Activated CD8-positive, alpha-beta memory T cell treated with anti-CD3 and anti-CD28 coated beads for 4 hours (primary cell): ENCODE data around the gene PRKD2.
A peak's percentile ranks its signal among the peaks of the same experiment; 100 is the strongest.
"Not testable (repeated sequence)": the region's sequence is repeated elsewhere in the genome, so short reads cannot be mapped to it uniquely, and the experiment has no call there.

ENCODE experiments used
- DNase-seq, 2 donors: peaks; one replicate each; pipeline ENCODE4 v3.0.0-alpha.2; 2020; ENCODE audit warnings: low read depth in 2 of 2

The PRKD2 gene

DNA sequence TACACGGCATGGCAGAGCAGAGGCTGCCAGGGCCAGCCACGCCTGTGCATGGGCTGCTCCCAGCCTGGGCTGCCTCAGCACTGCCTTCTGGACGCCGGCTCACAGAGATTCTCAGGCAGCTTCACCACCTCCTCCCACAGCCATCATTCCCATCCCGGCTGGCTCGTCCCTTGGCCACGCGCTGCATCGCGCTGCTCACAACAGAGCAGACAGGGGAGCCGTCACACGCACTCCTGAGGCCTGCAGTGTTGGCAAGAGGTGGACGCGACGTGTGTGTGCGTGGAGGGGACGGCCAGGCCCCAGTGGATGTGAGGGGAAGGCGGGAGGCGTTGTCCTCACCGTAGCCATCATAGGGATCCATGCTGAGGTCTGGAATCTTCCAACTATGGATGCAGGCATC lies 7.6 kb upstream of the PRKD2 start:
- DNase-seq: no peak

DNA sequence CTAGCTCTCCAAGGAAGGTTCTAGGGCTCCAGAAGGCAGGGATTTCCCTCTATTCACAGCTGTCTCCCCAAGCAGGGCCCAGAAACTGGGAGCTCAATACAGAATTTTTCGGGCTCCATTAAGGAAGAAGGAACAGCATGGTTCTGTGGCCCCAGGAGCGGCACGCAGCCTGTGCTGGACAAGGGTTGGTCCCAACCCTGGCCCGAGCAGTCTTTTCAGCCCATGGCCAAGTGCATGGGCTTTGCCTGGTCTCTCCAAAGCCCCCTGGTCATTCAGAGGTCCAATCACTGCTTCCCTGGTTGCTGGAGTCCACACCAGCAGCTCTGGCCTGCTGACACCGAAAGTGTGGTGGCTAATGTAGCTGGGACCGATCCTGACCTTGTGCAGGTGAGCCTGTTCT lies 6.6 kb upstream of the PRKD2 start:
- DNase-seq: no peak

DNA sequence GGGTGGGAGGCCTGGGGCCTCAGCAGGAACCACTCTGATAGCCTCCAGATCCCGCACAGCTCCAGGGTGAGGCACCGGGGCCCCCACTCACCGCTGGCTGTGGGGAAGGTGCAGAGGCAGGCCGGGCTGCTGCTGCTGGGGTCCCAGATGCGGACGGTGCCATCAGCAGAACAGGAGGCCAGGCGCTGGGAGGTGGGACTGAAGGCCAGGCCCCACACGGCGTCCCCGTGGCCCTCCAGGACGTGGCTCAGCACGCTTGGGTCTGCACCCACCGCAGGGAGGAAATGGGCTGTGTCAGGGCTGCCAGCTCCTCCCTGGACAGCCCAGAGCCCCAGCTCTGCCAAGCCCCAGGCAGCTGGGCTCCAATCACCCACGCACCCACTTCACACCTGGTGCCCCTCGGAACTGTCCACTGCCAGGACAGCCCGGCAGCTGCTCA lies 6.1 kb upstream of the PRKD2 start:
- DNase-seq: no peak

DNA sequence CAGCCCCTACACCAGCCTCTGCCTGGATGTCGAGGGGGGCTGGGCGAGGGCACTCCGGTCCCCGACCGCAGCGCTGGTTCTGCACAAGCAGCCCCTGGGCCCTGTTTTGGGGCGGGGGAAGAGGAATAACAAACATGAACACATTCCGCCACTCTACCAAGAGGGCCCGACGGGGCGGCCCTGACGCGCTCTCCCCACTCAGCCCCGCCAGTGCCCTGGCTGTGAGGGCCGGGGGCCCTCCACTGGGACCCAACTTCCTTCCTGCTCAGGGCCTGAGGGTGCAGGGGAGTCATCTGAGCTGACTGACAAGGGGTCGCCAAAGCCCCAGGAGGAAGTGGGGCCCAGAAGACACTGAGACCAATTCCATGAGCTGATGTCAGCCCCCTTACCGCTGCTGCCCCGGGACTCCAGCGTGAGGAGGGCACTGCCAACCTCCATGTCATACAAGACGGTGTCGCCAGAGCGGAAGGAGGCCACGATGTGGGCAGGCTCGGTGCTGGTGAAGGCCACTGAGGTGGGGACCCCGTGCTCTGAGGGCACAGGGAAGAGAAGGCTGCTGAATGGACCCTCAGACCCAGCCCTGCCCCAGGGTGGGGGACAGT lies 5.6 kb upstream of the PRKD2 start:
- DNase-seq: no peak

DNA sequence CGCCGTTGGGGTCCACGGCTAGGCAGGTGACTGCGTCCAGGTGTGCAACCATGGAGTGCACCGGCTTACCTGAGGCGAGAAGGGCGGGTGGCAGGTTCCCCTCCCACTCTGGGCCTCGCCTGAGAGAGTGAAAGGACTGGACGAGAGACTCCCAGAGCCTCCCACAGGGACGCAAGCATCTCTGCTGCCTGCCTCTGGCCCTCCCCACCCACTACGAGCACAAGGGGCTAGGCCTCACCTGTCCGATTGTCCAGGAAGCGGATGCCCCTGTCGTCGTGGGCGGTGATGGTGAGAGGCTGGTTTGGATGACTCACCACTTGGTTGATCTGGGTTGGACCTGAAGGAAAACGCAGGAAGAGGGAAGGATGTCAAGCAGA lies 5.1 kb upstream of the PRKD2 start:
- no peak for DNase-seq

DNA sequence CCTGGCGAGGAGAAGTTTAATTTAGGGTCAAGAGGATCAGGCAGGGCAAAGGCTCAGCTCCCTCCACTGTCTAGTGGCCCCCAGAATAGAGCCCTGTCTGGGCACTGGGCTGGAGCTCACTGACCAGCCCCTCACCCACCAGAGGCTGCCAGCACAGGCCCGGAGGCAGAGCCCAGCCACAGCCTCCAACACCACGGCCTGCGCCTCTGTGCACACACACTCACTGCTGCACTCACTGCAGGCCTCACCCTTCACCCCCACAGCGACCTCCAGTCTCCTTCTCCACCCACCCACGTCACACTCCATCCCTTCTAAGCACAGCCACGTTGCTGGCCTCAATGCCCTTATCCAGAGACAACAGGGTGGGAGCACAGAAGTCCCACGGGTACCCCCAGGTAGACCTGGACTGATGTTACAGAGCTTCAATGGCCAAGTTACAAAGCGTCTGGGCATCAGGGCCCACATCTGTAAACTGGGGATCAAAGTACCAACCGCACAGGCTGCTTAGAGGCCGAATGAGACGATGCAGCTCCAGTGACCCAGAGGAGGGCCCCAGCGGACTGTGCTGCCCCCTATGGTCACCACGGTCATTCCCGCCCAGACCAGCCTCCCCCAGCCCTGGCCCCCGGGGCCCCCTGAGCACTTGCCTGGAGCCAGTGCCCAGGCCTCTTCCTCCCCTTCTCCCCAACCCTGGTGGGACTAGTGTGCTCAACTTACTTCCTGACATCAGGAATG lies 4.5 kb upstream of the PRKD2 start:
- no peak for DNase-seq

DNA sequence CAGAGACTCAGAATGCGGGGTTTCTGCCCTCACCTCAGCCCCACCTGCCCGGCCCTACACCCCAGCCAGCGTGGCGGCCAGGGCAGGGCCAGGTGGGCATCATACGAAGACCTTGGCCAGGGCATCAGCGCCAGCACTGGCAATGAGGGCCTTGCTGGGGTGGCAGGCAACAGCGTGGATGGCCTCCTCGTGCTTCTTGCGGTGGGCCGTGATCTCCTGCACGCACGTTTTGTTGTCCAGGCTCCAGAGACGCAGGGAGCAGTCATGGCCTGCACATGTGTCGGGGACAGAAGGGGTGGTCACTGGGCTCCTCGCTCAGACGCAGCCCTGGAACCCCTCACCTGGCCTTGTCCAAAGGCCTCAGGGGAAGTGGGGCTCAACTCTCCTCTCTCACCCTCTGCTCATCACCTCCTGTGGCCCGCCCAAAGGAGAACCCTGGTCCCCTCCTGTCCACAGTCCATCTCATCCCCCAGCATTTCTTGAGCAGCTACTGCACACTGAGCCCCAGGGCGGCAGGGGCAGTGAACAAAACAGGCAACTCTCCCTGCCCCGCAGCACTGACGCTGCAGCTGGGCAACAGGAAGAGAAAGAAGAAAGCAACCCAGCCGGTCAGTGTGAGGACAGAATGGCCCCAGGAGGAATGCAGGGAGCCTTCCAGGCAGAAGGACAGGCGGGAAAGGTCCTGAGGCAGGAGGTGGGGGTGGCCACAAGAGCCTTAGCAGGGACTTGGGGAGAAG lies 3.8 kb upstream of the PRKD2 start:
- no peak for DNase-seq

DNA sequence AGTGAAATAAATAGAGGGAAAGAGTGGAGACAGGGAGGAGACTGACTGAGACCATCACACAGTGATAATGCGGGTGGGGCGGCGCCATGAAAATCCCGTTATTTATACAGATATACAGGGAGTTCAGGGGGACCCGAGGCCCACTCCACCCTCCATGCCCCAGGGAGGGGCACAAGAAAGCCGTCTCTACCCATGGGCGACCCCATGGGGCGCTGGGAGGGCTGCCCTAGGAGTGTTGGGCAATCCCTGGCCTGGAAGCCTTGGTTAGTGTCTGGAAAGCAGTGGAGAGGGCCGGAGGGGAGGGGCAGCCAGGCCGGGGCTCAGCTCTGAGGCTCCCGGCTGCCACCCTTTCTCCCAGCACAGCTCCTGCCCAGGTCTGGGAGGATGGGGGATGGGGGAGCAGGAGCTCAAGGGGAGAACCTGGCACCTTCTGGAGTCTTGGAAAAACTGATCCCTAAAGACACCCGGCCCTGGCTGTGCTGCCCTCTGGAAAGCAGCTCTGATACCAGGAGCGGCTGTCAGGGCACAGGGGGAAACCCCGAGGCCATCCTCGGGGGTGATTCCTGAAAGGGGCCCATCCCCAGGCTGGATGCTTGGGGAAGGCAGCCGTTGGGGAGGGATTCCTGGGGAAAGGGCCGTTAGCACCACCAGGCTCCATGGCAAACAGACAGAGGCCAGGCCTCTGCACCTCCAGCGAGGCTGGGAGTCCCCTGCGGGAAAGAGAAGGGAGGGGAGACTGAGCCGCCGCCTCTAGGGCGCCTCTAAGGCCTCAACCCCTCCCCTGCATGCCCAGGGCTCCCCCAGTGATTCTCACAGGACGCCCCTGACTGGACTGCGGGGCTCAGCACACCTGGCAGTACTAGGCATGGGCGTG lies 3.0 kb upstream of the PRKD2 start:
- DNase-seq: no peak

DNA sequence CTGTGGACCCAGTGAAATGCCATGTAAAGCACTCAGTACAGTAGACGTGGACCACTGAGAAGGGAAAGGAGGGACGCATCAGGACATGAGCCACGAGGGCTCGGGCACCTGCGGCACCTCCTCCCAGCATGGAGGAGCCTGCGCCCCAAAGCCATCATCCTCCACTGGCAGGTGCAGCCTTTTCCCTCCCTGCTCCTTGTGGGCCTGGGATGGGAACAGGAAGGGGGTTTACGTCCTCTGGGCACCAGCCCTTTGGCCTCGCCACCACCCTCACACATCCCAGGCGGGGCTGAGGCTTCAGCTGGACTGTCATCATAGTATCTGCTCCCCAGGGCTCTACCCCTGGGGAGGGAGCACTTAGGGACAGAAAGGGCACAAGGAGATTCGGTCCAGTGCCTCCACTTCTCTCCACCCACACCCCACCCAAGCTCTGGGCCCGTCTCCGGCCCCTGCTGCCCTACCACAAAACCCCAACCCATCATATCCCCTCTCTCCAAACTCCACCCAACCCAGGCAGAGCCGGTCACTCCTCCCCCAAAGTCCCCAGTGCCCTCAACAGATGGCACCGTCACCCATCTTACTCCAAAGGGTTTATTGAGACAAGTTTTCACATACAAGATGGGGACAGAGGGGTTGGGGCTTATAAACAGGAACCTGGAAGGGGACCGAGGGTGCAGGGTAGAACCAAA lies 2.2 kb upstream of the PRKD2 start:
- no peak for DNase-seq

DNA sequence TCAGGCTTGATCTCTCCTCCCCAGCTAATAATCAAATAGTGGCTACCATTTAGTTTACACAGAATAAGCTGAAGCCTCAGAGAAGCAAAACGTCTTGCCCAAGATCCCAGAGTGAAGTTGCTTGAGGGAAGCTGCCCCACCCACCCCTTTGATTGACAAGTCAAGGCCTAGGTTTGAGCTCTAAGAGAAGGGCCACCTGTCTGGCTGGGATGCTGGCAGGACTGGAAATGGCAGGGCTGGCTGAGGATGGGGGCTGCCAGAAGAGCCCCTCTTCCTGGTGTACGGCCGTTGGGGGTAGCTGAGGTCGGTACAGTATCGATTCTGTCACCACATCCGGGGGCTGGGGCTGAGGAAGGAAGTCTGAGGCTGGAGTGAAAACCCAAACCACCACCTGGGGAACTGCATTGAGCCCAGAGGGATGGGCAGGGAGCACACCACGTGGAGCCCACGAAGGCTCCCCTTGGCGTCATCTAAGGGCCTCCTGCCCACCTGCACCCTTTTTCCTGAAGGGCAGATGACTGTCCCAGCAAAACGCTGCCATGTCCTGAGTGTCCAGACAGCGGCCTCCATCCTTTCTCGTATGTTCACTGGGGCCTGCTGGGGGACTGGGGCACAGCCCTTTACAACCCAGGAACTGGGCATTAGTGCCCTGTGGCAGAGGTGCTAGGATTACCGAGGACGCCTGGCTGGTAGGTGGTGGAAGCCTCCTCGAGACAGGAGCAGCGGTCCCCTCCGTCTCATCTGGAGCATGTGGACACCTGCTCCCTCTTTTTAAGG lies 1.4 kb upstream of the PRKD2 start:
- peak; percentile 23 to 39 for DNase-seq

DNA sequence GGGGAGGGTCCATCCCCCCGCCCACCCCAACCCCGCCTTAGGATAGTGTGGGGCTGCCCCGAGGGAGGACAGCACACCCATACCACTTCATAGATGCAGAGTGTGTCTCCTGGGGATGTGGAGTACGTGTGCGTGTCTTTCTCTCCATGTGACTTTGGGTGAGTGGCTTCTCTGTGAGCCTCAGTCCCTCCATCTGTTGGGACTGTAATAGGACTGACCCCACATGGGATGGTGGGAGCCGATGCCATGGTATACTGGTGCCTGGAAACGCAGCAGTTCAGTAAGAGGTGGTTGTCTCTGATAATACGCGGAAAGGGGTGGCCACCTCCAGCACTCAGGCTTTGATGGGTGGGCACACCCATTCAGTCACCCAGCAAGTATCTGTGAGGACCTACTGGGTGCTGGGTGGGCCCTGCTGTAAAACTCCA lies 816 bp upstream of the PRKD2 start:
- DNase-seq: no peak

DNA sequence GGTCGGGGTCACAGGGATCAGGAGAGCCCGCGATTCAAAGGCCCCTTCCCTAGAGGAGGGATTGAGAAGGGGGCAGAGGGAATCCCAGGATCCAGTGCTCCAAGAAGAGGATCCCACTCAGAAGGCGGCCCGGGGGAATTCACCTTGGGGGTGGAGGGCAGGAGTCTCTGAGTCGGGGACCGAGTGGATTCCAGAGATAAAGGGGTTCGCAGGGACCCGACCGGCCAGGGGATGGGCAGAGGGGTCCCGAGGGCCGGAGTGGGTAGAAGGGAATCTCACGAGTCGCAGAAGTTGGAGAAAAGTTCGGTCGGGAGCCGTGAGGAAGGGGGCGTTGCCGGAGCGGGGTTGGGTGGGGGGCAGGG lies 261 bp downstream of the PRKD2 start:
- DNase-seq: no peak

DNA sequence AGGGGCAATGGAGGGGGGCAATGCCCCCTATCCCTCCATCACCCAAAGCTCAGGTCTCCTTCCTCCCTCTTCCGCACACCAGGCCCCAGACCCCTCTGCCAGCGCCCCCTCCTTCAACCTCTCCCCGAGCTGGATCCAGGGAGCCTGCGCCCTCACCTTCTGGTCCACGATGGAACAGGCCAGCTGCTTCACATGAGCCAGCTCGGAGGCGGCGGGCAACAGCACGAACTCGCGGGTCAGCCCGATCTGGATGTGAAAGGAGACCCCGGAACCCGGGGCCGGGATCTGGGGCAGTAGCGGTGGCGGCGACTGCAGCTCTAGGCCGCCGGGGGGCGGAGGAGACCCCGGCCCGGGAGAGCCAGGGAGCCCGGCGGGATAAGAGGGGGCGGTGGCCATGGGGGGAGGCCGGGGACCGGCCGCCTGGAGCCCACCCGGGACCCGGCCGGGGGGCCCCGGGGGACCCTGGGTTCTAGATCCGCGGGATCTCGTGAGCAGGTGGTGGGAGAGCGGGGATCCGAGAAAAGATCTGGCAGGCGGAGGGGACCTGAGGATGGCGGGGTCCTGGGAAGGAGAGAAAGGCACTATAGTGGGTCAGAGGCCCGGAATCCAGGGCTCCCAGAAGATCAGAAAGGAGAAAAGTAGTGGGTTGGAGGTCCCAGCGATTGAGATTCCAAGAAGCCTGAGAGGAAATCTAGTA lies 791 bp downstream of the PRKD2 start:
- no peak for DNase-seq

DNA sequence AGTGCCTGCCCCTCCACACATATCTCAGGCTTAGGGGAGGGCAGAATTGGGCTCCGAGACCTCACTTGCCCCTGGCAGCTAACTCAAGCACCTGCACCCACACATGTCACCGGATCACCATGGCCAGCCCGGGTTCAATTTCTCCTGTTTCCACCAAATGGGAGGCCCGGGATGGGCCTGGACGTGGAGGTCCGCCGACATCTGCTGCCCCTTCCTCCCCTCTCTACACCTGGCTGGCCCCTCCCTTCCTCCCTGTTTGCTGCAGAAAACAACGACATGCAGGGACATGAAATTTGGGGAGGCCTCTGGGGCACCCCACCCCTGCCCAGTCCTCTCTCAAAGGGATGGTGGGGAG lies 1.3 kb downstream of the PRKD2 start:
- DNase-seq: no peak

DNA sequence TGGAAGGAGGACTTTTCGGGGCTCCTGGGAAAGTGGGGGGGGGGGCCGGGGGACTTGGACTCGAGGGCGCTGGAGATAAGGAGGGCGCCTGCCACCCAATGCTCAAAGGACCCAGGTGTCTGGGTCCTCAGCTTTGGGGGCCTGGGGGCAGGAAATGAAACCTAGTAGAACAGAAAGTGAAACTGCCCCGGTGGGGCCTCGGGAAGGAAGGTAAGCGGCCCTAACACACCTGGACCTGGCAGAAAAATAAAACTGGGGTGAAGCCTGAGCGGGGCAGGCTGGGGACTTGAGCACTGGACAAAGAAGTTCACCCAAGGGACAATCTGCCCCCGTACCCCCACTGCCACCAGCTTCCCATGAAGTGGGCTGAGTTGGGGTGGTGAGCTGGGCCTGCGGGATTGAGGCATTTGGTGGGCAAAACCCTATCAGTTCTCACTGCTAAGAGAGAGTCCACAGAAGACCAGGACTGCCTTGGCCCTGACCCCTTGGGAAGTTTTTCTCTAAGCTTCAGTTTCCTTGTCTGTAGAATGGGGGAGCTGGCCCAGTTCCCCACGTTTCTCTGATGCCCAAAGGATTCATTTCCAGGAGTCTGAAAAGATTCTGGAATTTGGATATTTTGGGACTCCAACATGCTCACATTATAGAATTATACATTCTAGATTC lies 2.3 kb downstream of the PRKD2 start:
- DNase-seq: peak; percentile 41 to 53

DNA sequence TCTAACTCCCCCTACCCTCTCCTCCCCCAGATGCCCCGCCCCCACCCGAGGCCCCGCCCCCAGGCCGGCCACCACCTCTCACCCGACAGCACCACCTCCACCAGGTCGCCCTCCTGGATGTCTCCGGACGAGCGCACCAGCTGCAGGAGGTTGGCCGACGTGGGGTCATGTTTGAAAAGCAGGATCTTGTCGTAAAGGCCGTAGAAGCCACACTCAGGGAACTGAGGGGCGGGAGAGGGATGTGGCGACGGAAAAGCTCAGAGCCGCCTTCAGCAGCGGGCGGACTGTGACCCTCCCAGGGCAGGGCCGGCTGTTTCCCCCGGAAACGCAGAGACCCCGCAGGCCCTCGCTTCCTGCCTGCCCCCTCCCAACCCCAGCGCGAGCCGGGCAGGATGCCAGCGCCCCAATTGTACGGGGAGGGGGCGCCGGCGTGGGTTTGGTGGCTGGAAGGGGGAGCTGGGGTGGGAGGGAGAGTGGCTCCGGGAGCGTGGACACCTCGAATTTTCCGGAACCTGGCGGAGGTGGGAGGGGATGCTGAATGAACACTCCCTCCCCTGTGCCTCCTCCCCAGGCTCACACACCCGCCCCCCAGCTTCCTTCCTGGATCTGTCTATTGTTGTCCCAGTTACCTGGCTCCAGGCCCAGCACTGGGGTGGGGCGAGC lies 3.0 kb downstream of the PRKD2 start:
- peak; percentile 52 to 70 for DNase-seq

DNA sequence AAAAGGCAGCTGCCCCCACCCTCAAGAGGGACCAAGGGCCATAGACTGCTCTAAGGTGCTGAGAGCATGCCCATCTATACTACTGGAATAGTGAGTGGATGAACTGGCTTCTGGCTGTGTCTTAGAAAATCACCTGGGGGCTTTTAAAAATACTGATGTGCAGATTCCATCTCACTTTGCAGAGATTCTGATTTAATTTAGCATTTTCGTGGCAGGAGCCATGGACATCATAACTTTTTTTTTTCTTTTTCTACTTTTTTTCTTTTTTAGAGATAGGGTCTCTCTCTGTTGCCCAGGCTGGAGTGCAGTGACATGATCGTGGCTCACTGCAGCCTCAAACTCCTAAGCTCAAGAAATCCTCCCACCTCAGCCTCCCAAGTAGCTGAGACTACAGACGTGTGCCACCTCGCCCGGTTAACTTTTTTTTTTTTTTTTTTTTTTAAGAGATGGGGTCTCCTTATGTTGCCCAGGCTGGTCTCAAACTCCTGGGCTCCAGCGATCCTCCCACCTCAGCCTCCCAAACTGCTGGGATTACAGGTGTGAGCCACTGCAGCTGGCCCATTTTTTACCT lies 4.1 kb downstream of the PRKD2 start:
- not testable (repeated sequence) for DNase-seq

DNA sequence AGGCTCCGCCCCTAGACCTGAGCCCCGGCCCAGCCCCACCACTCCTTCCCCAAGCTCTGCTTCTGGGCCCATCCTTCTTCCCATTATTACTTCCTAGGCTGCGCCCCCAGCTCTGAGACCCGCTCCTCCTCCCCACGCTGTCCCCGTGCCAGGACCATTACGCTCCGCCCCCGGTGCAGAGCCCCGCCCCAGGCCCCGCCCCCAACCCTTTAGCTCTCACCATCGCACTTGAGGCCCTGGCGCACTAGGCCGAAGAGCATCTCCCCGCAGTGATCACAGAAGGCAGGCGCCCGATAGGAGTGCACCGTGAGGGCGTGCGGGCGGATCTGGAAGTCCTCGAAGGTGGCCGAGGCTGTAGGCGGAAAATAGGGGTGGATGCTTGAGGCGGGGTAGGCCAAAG lies 6.2 kb downstream of the PRKD2 start:
- no peak for DNase-seq
